CD14-positive monocyte (primary cell): ENCODE measurements around the gene PHRF1. TPM values are rescaled to one million over a fixed set of nuclear protein-coding genes. Genes with fewer than 3 reads are reported as not detected.
A peak's percentile ranks its signal among the peaks of the same experiment; 100 is the strongest.

Experiments
- DNase-seq, 3 donors: peaks; one replicate each; pipeline ENCODE4 v3.0.0-alpha.2; 2011 to 2022
- H2AFZ ChIP-seq: 2 replicates; pipeline ENCODE4 v1.6.0; 2012; ENCODE audit warnings: mild to moderate bottlenecking, low read depth, low read length, inconsistent platforms; ENCODE audit not compliant: insufficient read depth, poor library complexity, severe bottlenecking
- H3K27ac ChIP-seq, 2 donors: 1 replicate in 1 of 2; 2 replicates in 1 of 2; pipeline ENCODE4 v1.5.1; 2012 to 2013; ENCODE audit warnings: low read length in 2 of 2, control low read depth in 1 of 2, inconsistent platforms in 1 of 2, low read depth in 1 of 2, mild to moderate bottlenecking in 1 of 2
- H3K27me3 ChIP-seq, 2 donors: one replicate each; pipeline versions ENCODE4 v1.6.0 to v1.6.1; 2011 to 2013; ENCODE audit warnings: low read length in 2 of 2; ENCODE audit not compliant: control insufficient read depth in 2 of 2, insufficient read depth in 2 of 2
- H3K36me3 ChIP-seq, 2 donors: replicated peaks in 1 of 2; 1 replicate in 1 of 2; 2 replicates in 1 of 2; pipeline versions ENCODE4 v1.5.1 to v1.6.1; 2012 to 2013; ENCODE audit warnings: low read length in 2 of 2, control low read depth in 1 of 2, inconsistent platforms in 1 of 2, mild to moderate bottlenecking in 1 of 2; ENCODE audit not compliant: insufficient read depth in 2 of 2, control insufficient read depth in 1 of 2
- H3K4me1 ChIP-seq, 2 donors: 1 replicate in 1 of 2; 2 replicates in 1 of 2; pipeline versions ENCODE4 v1.5.1 to v1.6.1; 2012 to 2013; ENCODE audit warnings: low read length in 2 of 2, control low read depth in 1 of 2, inconsistent platforms in 1 of 2, mild to moderate bottlenecking in 1 of 2, moderate library complexity in 1 of 2; ENCODE audit not compliant: insufficient read depth in 2 of 2, control insufficient read depth in 1 of 2
- H3K4me2 ChIP-seq: replicated peaks from 2 replicates; pipeline ENCODE3; 2012; ENCODE audit warnings: low read length, moderate library complexity, mild to moderate bottlenecking; ENCODE audit not compliant: poor library complexity, severe bottlenecking; ENCODE audit errors: extremely low read depth
- H3K4me3 ChIP-seq, 3 experiments: fragments of 200-600 bp in 1 of 3; sonication (generic) in 1 of 3; replicated peaks in 1 of 3; 1 replicate in 2 of 3; 2 replicates in 1 of 3; pipeline ENCODE4 v1.5.1; 2011 to 2013; ENCODE audit warnings: low read length in 3 of 3, mild to moderate bottlenecking in 3 of 3, control low read depth in 2 of 3, low read depth in 2 of 3, inconsistent platforms in 1 of 3, moderate library complexity in 1 of 3
- H3K79me2 ChIP-seq: 2 replicates; pipeline ENCODE4 v1.6.0; 2012; ENCODE audit warnings: mild to moderate bottlenecking, control low read depth, inconsistent platforms, low read length, moderate library complexity; ENCODE audit not compliant: insufficient read depth
- H3K9ac ChIP-seq: 2 replicates; pipeline ENCODE4 v1.6.0; 2017; ENCODE audit warnings: low read length, mild to moderate bottlenecking; ENCODE audit not compliant: insufficient read depth, poor library complexity, severe bottlenecking
- H3K9me3 ChIP-seq, 2 donors: replicated peaks in 1 of 2; 1 replicate in 1 of 2; 2 replicates in 1 of 2; pipeline versions ENCODE4 v1.5.1 to v1.6.1; 2012 to 2013; ENCODE audit warnings: low read length in 2 of 2, control low read depth in 1 of 2; ENCODE audit not compliant: control insufficient read depth in 1 of 2, insufficient read depth in 1 of 2
- H4K20me1 ChIP-seq: 2 replicates; pipeline ENCODE4 v1.6.0; 2012; ENCODE audit warnings: mild to moderate bottlenecking, low read length, control low read depth, moderate library complexity; ENCODE audit not compliant: insufficient read depth
- H3K27ac Mint-ChIP-seq, 7 donors: one replicate each; pipeline ENCODE4 v1.8.0; 2020; ENCODE audit warnings: mild to moderate bottlenecking in 7 of 7, mixed read lengths in 7 of 7, moderate library complexity in 6 of 7, inconsistent platforms in 2 of 7
- H3K27me3 Mint-ChIP-seq, 3 donors: one replicate each; pipeline ENCODE4 v1.8.0; 2021 to 2022; ENCODE audit warnings: low read depth in 3 of 3, mild to moderate bottlenecking in 3 of 3, mixed read lengths in 3 of 3, moderate library complexity in 3 of 3, inconsistent platforms in 1 of 3
- H3K36me3 Mint-ChIP-seq, 2 donors: one replicate each; pipeline ENCODE4 v1.8.0; 2020; ENCODE audit warnings: mixed read lengths in 2 of 2, inconsistent platforms in 1 of 2, mild to moderate bottlenecking in 1 of 2
- H3K4me1 Mint-ChIP-seq: one replicate; pipeline ENCODE4 v1.8.0; 2020; ENCODE audit warnings: mild to moderate bottlenecking, mixed read lengths
- H3K4me3 Mint-ChIP-seq, 2 donors: one replicate each; pipeline ENCODE4 v1.8.0; 2020; ENCODE audit warnings: mild to moderate bottlenecking in 2 of 2, mixed read lengths in 2 of 2, moderate library complexity in 1 of 2
- H3K9me3 Mint-ChIP-seq, 7 donors: one replicate each; pipeline ENCODE4 v1.8.0; 2020 to 2022; ENCODE audit warnings: mixed read lengths in 7 of 7, mild to moderate bottlenecking in 6 of 7, moderate library complexity in 6 of 7, inconsistent platforms in 2 of 7
- WGBS: methylation state at CpG from one replicate; pipeline ENCODE4 v1.1.5; 2013; ENCODE audit warnings: missing lambda C conversion rate; ENCODE audit not compliant: insufficient coverage; 5-methylcytosine and 5-hydroxymethylcytosine counted together
- intact Hi-C, 2 donors: fragments of 100-400 bp; cut with micrococcal nuclease; formaldehyde crosslinking; loops; one replicate each; pipeline versions ENCODE4 v1.15.0 to v1.15.1; 2023
- polyA plus RNA-seq, 3 donors: library from polyadenylated mRNA; depleted of rRNA in 1 of 3; unstranded in 2 of 3; stranded (reverse) in 1 of 3; fragments of 300-500 nt in 2 of 3; fragments of >200 nt in 1 of 3; fragmentation: Illumina TruSeq in 2 of 3; gene quantifications; 1 replicate in 2 of 3; 2 replicates in 1 of 3; pipeline ENCODE4 v1.2.3, GENCODE V29; 2012 to 2021
- TF ChIP-seq, protein P1 (sequence below): fragments of 200-600 bp; IDR thresholded peaks from one replicate; pipeline ENCODE4 v1.8.0; 2022; ENCODE audit warnings: antibody characterized with exemption, mild to moderate bottlenecking

Gene PHRF1
- polyA plus RNA-seq, 3 donors = 1.3 to 11.1 (median 3.3) TPM

DNA sequence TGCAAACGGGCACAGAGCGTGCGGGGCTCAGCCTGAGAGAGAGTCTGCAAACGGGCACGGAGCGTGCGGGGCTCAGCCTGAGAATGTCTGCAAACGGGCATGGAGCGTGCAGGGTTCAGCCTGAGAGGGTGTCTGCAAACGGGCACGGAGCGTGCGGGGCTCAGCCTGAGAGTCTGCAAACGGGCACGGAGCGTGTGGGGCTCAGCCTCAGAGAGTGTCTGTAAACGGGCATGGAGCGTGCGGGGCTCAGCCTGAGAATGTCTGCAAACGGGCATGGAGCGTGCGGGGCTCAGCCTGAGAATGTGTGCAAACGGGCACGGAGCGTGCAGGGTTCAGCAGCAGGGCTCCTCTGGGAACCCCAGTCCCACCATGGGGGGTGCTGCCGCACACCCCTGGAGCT lies 13.5 kb downstream of the PHRF1 start:
- intact Hi-C loops = no loop called here
- Mint-ChIP-seq H3K27me3 (peaks cover 0 to 2% (median 0%) of the 10 kb centered on the region in 3 donors), H3K27ac (peak overlapping the region in 1 of 7 donors; percentile 97), H3K4me1 (peaks cover 25% of the 10 kb centered on the region), H3K36me3 (peaks cover 74 to 85% of the 10 kb centered on the region in 2 donors), H3K9me3 (no peaks in the 10 kb centered on the region), H3K4me3 (no peak overlapping the region)
- Histone ChIP-seq H3K9ac (no peak overlapping the region), H3K9me3 (no peaks in the 10 kb centered on the region), H3K36me3 (peaks cover 61 to 86% of the 10 kb centered on the region in 2 donors), H3K27me3 (no peaks in the 10 kb centered on the region), H3K79me2 (peaks cover 27% of the 10 kb centered on the region), H3K4me1 (peaks cover 23 to 24% of the 10 kb centered on the region in 2 donors), H2AFZ (no peak overlapping the region), H3K4me2 (no peak overlapping the region), H3K4me3 (no peak overlapping the region), H4K20me1 (peaks cover 64% of the 10 kb centered on the region), H3K27ac (peak overlapping the region in 1 of 2 donors; percentile 82)
- TF ChIP-seq, protein P1, sequence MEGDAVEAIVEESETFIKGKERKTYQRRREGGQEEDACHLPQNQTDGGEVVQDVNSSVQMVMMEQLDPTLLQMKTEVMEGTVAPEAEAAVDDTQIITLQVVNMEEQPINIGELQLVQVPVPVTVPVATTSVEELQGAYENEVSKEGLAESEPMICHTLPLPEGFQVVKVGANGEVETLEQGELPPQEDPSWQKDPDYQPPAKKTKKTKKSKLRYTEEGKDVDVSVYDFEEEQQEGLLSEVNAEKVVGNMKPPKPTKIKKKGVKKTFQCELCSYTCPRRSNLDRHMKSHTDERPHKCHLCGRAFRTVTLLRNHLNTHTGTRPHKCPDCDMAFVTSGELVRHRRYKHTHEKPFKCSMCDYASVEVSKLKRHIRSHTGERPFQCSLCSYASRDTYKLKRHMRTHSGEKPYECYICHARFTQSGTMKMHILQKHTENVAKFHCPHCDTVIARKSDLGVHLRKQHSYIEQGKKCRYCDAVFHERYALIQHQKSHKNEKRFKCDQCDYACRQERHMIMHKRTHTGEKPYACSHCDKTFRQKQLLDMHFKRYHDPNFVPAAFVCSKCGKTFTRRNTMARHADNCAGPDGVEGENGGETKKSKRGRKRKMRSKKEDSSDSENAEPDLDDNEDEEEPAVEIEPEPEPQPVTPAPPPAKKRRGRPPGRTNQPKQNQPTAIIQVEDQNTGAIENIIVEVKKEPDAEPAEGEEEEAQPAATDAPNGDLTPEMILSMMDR = no peak
- WGBS = 95% methylated on average over 26 of the region's 26 CpGs
- DNase-seq = no peak

DNA sequence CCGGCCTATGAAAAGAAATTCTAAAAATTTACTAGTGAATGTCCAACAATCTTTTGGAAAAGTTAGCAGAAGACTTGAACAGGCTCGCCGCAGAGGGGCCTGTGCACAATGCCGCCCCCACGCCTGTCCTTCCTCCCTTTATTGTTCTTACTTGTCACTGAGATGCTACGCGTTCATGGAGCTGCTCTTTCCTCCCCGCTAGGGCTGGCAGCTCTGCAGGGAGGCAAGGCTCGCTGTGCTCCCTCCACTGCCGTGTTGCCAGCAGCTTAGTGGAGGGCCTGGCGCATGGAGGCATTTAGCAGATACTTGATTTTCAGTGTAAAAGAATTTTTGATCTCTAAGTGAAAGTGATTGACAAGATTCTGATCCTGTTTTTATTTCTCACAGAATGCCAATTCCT lies 14.7 kb downstream of the PHRF1 start:
- DNase-seq = no peak
- Mint-ChIP-seq H3K9me3 (no peaks in the 10 kb centered on the region), H3K36me3 (peaks cover 82 to 94% of the 10 kb centered on the region in 2 donors), H3K4me1 (peaks cover 25% of the 10 kb centered on the region), H3K4me3 (no peak overlapping the region), H3K27ac (peak overlapping the region in 1 of 7 donors; percentile 8), H3K27me3 (peaks cover 0 to 2% (median 0%) of the 10 kb centered on the region in 3 donors)
- intact Hi-C loops = no loop called here
- no peak overlapping the region for H3K4me3 ChIP-seq
- no peak overlapping the region for H2AFZ ChIP-seq
- peaks cover 67% of the 10 kb centered on the region for H4K20me1 ChIP-seq
- 88% methylated on average over 7 of the region's 11 CpGs for WGBS
- H3K27ac ChIP-seq = no peak overlapping the region
- no peaks in the 10 kb centered on the region for H3K27me3 ChIP-seq
- H3K9me3 ChIP-seq = no peaks in the 10 kb centered on the region
- H3K36me3 ChIP-seq = peaks cover 71 to 91% of the 10 kb centered on the region in 2 donors
- H3K4me2 ChIP-seq = no peak overlapping the region
- H3K79me2 ChIP-seq = peaks cover 25% of the 10 kb centered on the region
- H3K9ac ChIP-seq = no peak overlapping the region
- TF ChIP-seq, protein P1 = no peak
- peaks cover 23 to 24% of the 10 kb centered on the region in 2 donors for H3K4me1 ChIP-seq
